ENCODE results near the gene CLDN24.

- TF ChIP-seq CTCF (IDR thresholded peaks at IDR 0.05 in 4 of 5, conservative IDR thresholded peaks at IDR 0.05 in 1 of 5) = no peak
- no peak for TF ChIP-seq POLR2A (IDR thresholded peaks at IDR 0.05)
These were observed 40.8 kb upstream of the CLDN24 start for GRCh38 chr4:183362916-183363542.

Measured in gastrocnemius medialis (tissue), 4 donors.